A673 (cell line): ENCODE results near the gene POLR2J3.
"Not testable (repeated sequence)": the region's sequence is repeated elsewhere in the genome, so short reads cannot be mapped to it uniquely, and the experiment has no call there.

Source experiments
- EZH2 ChIP-seq: fragments of 200-600 bp; sonication (generic); IDR thresholded peaks from 2 replicates; pipeline ENCODE4 v1.6.1; 2017; ENCODE audit warnings: borderline replicate concordance, low read depth, mild to moderate bottlenecking, mixed read lengths, antibody characterized with exemption, low read length; ENCODE audit not compliant: poor library complexity, severe bottlenecking
- TF ChIP-seq, protein P1 (sequence below): fragments of 300-800, 200-600 bp; sonication (generic); conservative IDR thresholded peaks from 2 replicates; pipeline ENCODE4 v1.5.1; 2017; ENCODE audit warnings: low read depth, mild to moderate bottlenecking, antibody characterized with exemption, low read length, moderate library complexity, mixed read lengths

DNA sequence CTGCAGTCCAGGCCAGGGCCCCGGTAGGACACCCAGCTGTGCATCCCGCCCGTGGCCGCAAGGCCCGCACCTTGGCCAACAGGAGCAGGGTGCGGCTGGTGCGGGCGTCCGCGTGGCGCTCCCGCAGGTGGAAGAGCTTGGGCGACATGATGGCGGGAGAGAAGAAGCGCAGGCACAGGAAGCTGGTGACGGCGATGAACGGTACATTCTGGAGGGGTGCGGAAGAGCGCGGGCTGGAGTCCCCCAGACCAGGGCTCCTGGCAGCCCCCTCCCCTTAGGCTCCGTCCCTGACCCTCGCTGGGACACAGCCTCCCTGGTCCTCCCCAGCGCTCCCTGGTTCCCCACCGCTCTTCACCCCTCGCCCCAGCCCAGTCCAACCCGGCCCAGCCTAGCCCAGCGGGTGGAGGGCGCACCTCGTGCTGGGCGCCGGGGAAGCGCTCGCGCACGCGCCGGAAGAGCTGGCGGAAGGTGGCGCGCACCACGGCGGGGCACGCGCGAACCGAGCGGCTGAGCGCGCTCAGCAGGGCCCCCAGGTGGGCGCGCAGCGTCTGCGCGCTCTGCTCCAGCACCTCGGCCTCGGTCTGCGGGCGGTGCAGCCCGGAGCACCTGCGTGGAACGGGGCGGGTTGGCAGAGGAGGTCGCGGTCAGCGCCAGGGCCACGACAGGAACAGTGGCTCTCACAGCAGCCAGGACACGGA, 21.4 kb upstream of the POLR2J3 start:
- TF ChIP-seq, protein P1, sequence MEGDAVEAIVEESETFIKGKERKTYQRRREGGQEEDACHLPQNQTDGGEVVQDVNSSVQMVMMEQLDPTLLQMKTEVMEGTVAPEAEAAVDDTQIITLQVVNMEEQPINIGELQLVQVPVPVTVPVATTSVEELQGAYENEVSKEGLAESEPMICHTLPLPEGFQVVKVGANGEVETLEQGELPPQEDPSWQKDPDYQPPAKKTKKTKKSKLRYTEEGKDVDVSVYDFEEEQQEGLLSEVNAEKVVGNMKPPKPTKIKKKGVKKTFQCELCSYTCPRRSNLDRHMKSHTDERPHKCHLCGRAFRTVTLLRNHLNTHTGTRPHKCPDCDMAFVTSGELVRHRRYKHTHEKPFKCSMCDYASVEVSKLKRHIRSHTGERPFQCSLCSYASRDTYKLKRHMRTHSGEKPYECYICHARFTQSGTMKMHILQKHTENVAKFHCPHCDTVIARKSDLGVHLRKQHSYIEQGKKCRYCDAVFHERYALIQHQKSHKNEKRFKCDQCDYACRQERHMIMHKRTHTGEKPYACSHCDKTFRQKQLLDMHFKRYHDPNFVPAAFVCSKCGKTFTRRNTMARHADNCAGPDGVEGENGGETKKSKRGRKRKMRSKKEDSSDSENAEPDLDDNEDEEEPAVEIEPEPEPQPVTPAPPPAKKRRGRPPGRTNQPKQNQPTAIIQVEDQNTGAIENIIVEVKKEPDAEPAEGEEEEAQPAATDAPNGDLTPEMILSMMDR: not testable (repeated sequence)
- not testable (repeated sequence) for TF ChIP-seq EZH2
